Measurements from ENCODE around the gene IL12RB2.

DNA sequence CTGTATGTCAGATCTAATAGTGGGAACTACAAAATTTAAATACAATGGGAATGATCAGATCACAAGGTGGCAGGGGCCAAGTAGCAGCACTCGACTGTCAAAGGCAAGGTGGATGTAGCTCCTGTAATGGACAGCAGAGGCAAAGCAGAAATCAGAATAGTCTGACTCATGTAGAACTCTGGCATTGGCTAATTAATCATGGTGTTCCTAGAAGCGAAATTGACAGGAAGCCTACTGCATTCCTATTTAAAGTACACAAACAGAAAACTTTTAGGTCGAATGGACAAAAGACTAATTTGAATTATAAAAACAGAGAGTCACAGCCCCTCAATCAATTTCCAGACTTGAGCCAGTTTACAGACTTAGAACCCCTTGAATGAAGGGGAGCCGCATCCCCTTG, 17.4 kb upstream of the IL12RB2 start:
- TF ChIP-seq EZH2 (IDR thresholded peaks at IDR 0.05; ENCODE audit: insufficient read depth, poor library complexity, severe bottlenecking) (no peak), EZH2phosphoT487 (IDR thresholded peaks at IDR 0.05; ENCODE audit: insufficient read depth, low read depth) (no peak)
